HG02571 (cell line): ENCODE data around the gene KCNG3.
"Not testable (repeated sequence)": the region's sequence is repeated elsewhere in the genome, so short reads cannot be mapped to it uniquely, and the experiment has no call there.

Experiments
- ATAC-seq: cut with Tn5 transposase; IDR thresholded peaks from one replicate; pipeline ENCODE4 v1.9.1; 2021; ENCODE audit warnings: mild to moderate bottlenecking, moderate library complexity; ENCODE audit not compliant: unreplicated experiment

The KCNG3 gene

GRCh38 chr2:42435628-42436027, 58.2 kb downstream of the KCNG3 start:
- ATAC-seq, result no peak

- no peak for ATAC-seq
These were observed 63.6 kb downstream of the KCNG3 start for GRCh38 chr2:42430188-42430587.

- no peak for ATAC-seq
These were observed 64.4 kb downstream of the KCNG3 start for GRCh38 chr2:42429352-42429751.

GRCh38 chr2:42425697-42426096, 68.1 kb downstream of the KCNG3 start:
- ATAC-seq, result no peak

- no peak for ATAC-seq
These were observed 69.7 kb downstream of the KCNG3 start for GRCh38 chr2:42424033-42424432.

GRCh38 chr2:42421601-42422239, 72.1 kb downstream of the KCNG3 start:
- ATAC-seq, result no peak

- no peak for ATAC-seq
These were observed 72.7 kb downstream of the KCNG3 start for GRCh38 chr2:42421157-42421485.

- no peak for ATAC-seq
These were observed 79.1 kb downstream of the KCNG3 start for GRCh38 chr2:42414648-42415047.

GRCh38 chr2:42414158-42414557, 79.6 kb downstream of the KCNG3 start:
- no peak for ATAC-seq

GRCh38 chr2:42410742-42411514, 82.9 kb downstream of the KCNG3 start:
- ATAC-seq, result no peak

- no peak for ATAC-seq
These were observed 85.8 kb downstream of the KCNG3 start for GRCh38 chr2:42408009-42408408.

- ATAC-seq, result no peak
These were observed 86.3 kb downstream of the KCNG3 start for GRCh38 chr2:42407476-42407875.

- ATAC-seq, result no peak
These were observed 89.1 kb downstream of the KCNG3 start for GRCh38 chr2:42404676-42405075.

- no peak for ATAC-seq
These were observed 92.0 kb downstream of the KCNG3 start for GRCh38 chr2:42401773-42402172.

GRCh38 chr2:42398052-42398451, 95.7 kb downstream of the KCNG3 start:
- not testable (repeated sequence) for ATAC-seq

GRCh38 chr2:42393320-42393719, 100.5 kb downstream of the KCNG3 start:
- not testable (repeated sequence) for ATAC-seq

- ATAC-seq, result no peak
These were observed 101.6 kb downstream of the KCNG3 start for GRCh38 chr2:42392191-42392590.
